OCI-LY1 (cell line): ENCODE results near the gene DNAJB6.

Experiments used
- CTCF ChIP-seq: fragments of 200-600 bp; sonication (generic), shearing (Covaris generic); IDR thresholded peaks from 2 replicates; pipeline ENCODE4 v1.5.1; 2017; ENCODE audit warnings: mild to moderate bottlenecking, antibody characterized with exemption, low read length, moderate library complexity, mixed read lengths
- EZH2 ChIP-seq: fragments of 200-600 bp; sonication (generic), shearing (Covaris generic); IDR thresholded peaks from 2 replicates; pipeline ENCODE4 v1.8.0; 2017; ENCODE audit warnings: borderline replicate concordance, mixed run types, mild to moderate bottlenecking, antibody characterized with exemption, low read length, moderate library complexity, mixed read lengths

GRCh38 chr7:157358041-157358752, 21.4 kb downstream of the DNAJB6 start:
- TF ChIP-seq CTCF = no peak
- TF ChIP-seq EZH2 = no peak
